SU-DHL-6 (cell line): ENCODE measurements around the gene GCN1.

Source experiments
- H2AFZ ChIP-seq: fragments of 200-600 bp; sonication (generic); 2 replicates; pipeline ENCODE4 v1.6.1; 2014; ENCODE audit warnings: low read depth, mild to moderate bottlenecking, moderate library complexity, mixed read lengths, antibody characterized with exemption, low read length; ENCODE audit not compliant: severe bottlenecking
- H3F3A ChIP-seq: fragments of 200-600 bp; shearing (Covaris generic); 2 replicates; pipeline ENCODE4 v1.6.0; 2016; ENCODE audit warnings: antibody characterized with exemption, mild to moderate bottlenecking; ENCODE audit not compliant: insufficient read depth
- H3K27ac ChIP-seq: fragments of 200-600 bp; sonication (generic); 2 replicates; pipeline ENCODE4 v1.5.1; 2016; ENCODE audit warnings: low read depth, mild to moderate bottlenecking, low read length, moderate library complexity, mixed read lengths
- H3K27me3 ChIP-seq: fragments of 200-600 bp; sonication (generic), shearing (Covaris generic); 2 replicates; pipeline ENCODE4 v1.6.0; 2014; ENCODE audit warnings: mild to moderate bottlenecking, low read length
- H3K36me3 ChIP-seq: fragments of 200-600 bp; sonication (generic); 2 replicates; pipeline ENCODE4 v1.6.1; 2014; ENCODE audit warnings: mild to moderate bottlenecking, low read length, mixed read lengths
- H3K4me2 ChIP-seq: fragments of 300-600, 200-600 bp; shearing (Covaris generic), sonication (generic); 2 replicates; pipeline ENCODE4 v1.6.0; 2014; ENCODE audit warnings: low read length, low read depth, mild to moderate bottlenecking; ENCODE audit not compliant: poor library complexity, severe bottlenecking
- H3K4me3 ChIP-seq: fragments of 200-600 bp; sonication (generic); 2 replicates; pipeline ENCODE4 v1.5.1; 2014; ENCODE audit warnings: antibody characterized with exemption, low read length, mild to moderate bottlenecking, mixed read lengths; ENCODE audit not compliant: insufficient read depth, poor library complexity, severe bottlenecking
- H3K79me2 ChIP-seq: fragments of 200-600 bp; sonication (generic); 2 replicates; pipeline ENCODE4 v1.6.1; 2014; ENCODE audit warnings: mild to moderate bottlenecking, low read length, moderate library complexity; ENCODE audit not compliant: insufficient read depth
- H3K9ac ChIP-seq: fragments of 200-600 bp; sonication (generic); 2 replicates; pipeline ENCODE4 v1.7.0; 2014; ENCODE audit warnings: mild to moderate bottlenecking, low read length
- H3K9me2 ChIP-seq: fragments of 200-600 bp; sonication (generic); replicated peaks from 2 replicates; pipeline ENCODE4 v1.6.1; 2014; ENCODE audit warnings: low read length; ENCODE audit not compliant: insufficient read depth
- H3K9me3 ChIP-seq: fragments of 200-600 bp; sonication (generic); 2 replicates; pipeline ENCODE4 v1.6.1; 2014; ENCODE audit warnings: low read length, mixed read lengths; ENCODE audit not compliant: insufficient read depth
- H4K20me1 ChIP-seq: fragments of 200-600 bp; sonication (generic); 2 replicates; pipeline ENCODE4 v1.6.1; 2014; ENCODE audit warnings: low read depth, mild to moderate bottlenecking, antibody characterized with exemption, low read length, moderate library complexity, mixed read lengths
- EZH2phosphoT487 ChIP-seq: fragments of 200-600 bp; sonication (generic), shearing (Covaris generic); conservative IDR thresholded peaks from 2 replicates; pipeline ENCODE4 v1.6.1; 2018; ENCODE audit warnings: mild to moderate bottlenecking, antibody characterized with exemption, low read length, moderate library complexity, mixed read lengths
- TF ChIP-seq, protein P1 (sequence below): fragments of 200-600 bp; sonication (generic); IDR thresholded peaks from one replicate; pipeline ENCODE4 v1.5.1; 2017; ENCODE audit warnings: antibody characterized with exemption, mild to moderate bottlenecking, low read length, moderate library complexity; ENCODE audit not compliant: insufficient read depth, poor library complexity, severe bottlenecking

The GCN1 gene

DNA sequence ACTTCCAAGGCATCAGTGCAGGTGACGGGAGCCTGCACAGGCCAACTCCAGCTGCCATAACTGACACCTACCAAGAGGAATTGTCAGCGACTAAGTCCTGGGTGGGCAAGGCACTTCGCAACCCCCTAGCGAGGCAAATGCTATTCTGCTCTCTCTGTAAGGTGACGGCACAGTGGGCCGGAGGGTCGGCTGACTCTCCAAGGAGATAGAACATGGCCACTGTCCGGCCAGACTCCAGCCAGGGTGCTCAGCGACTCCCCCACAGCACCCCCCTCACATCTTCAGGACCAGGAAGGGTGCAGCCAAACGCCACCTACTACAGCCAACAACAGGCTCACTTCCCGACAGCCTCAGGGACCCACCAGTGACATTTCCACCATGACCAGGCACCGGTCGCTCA lies 91.1 kb downstream of the GCN1 start:
- no peaks in the 10 kb centered on the region for H3K9me2 ChIP-seq
- no peak overlapping the region for H3K4me3 ChIP-seq
- H4K20me1 ChIP-seq, result no peaks in the 10 kb centered on the region; the same call in 1 of the 2 replicates
- peaks cover 92% of the 10 kb centered on the region for H3K79me2 ChIP-seq
- TF ChIP-seq, protein P1, sequence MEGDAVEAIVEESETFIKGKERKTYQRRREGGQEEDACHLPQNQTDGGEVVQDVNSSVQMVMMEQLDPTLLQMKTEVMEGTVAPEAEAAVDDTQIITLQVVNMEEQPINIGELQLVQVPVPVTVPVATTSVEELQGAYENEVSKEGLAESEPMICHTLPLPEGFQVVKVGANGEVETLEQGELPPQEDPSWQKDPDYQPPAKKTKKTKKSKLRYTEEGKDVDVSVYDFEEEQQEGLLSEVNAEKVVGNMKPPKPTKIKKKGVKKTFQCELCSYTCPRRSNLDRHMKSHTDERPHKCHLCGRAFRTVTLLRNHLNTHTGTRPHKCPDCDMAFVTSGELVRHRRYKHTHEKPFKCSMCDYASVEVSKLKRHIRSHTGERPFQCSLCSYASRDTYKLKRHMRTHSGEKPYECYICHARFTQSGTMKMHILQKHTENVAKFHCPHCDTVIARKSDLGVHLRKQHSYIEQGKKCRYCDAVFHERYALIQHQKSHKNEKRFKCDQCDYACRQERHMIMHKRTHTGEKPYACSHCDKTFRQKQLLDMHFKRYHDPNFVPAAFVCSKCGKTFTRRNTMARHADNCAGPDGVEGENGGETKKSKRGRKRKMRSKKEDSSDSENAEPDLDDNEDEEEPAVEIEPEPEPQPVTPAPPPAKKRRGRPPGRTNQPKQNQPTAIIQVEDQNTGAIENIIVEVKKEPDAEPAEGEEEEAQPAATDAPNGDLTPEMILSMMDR, result no peak
- no peak for TF ChIP-seq EZH2phosphoT487
- H3K9ac ChIP-seq, result no peak overlapping the region
- no peaks in the 10 kb centered on the region for H3F3A ChIP-seq
- no peaks in the 10 kb centered on the region for H3K9me3 ChIP-seq
- H3K27ac ChIP-seq, result no peak overlapping the region
- no peak overlapping the region for H2AFZ ChIP-seq
- no peaks in the 10 kb centered on the region for H3K36me3 ChIP-seq
- no peak overlapping the region for H3K4me2 ChIP-seq
- no peaks in the 10 kb centered on the region for H3K27me3 ChIP-seq

DNA sequence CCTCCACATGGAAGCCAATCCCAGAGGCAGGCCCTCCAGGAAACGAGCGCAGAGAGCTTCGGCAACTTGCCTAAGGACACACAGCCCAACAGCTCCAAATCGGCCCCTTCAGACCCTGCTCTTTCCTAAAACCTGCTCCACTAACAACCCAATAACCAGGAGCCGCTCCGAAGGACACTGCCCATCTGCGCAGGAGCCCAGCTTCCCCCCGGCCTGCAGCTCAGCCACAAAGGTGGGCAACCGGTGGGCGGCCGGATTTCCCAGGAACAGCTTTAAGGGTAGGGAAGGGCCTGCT lies 91.5 kb downstream of the GCN1 start:
- Histone ChIP-seq H4K20me1 (no peaks in the 10 kb centered on the region; the same call in 1 of the 2 replicates), H3K9me3 (no peaks in the 10 kb centered on the region), H3K79me2 (peaks cover 89% of the 10 kb centered on the region), H3K27me3 (no peaks in the 10 kb centered on the region), H3F3A (no peaks in the 10 kb centered on the region), H3K4me3 (no peak overlapping the region), H3K9me2 (no peaks in the 10 kb centered on the region), H3K36me3 (no peaks in the 10 kb centered on the region), H3K9ac (no peak overlapping the region), H2AFZ (no peak overlapping the region), H3K27ac (no peak overlapping the region), H3K4me2 (no peak overlapping the region)
- TF ChIP-seq EZH2phosphoT487, result no peak
- TF ChIP-seq, protein P1, result no peak

DNA sequence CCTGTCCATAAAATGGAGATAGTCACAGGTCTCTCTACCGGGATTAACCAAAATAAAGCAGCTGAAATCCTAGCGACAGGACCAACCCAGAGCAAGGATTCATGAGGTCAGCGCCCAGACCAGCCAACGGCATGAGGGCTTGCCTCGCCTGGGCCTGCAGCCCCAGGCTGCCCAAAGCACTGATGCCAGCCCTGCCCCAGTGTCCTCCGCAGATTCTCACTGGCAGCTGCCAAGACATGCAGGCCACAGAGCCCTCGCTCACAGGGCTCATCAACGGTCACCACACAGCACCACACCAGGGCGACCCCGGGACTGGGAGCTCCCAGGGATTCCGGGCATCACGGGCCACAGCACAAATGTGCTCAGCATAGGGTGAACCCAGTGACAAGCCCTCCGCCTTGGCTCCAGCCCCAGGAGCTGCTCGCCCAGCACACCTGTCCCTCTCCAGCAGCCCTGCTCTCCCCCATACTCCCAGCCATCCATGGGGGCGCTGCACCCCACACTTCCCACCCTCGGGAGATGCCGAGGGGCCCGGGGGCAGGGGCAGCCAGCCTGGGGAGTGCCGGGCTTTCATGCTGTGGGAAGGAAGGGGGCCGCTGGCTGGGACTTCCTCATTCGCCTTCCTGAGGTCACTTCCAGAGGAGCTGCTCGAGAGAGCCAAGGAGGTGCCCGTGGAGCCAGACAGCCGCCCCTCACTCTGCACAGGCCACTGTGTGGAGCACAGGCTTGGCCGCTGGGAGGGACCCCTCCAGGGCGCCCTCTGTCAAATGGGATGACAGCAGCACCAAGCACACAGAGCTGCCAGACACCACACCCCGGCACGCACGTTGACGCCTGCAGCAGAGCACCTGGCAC lies 92.1 kb downstream of the GCN1 start:
- Histone ChIP-seq H3K36me3 (no peaks in the 10 kb centered on the region), H3K79me2 (peaks cover 83% of the 10 kb centered on the region), H3K4me2 (no peak overlapping the region), H3F3A (no peaks in the 10 kb centered on the region), H3K4me3 (no peak overlapping the region), H3K9ac (no peak overlapping the region), H3K9me2 (no peaks in the 10 kb centered on the region), H3K27ac (no peak overlapping the region), H3K27me3 (no peaks in the 10 kb centered on the region), H2AFZ (no peak overlapping the region), H3K9me3 (no peaks in the 10 kb centered on the region), H4K20me1 (no peaks in the 10 kb centered on the region; the same call in 1 of the 2 replicates)
- TF ChIP-seq EZH2phosphoT487, result no peak
- TF ChIP-seq, protein P1, result no peak
